K562 (cell line): ENCODE results near the gene LRRC4B. TPM values are rescaled to one million over a fixed set of nuclear protein-coding genes. Genes with fewer than 3 reads are reported as not detected.

Source experiments
- BRD9 ChIP-seq: fragments of 450-650 bp; IDR thresholded peaks from 2 replicates; pipeline ENCODE4 v1.6.1; 2018; ENCODE audit warnings: low read depth; ENCODE audit not compliant: partially characterized antibody
- CGGBP1 ChIP-seq: fragments of 250-450 bp; sonication (Bioruptor Pico); IDR thresholded peaks from 2 replicates; pipeline ENCODE4 v1.9.0; 2021; ENCODE audit warnings: mild to moderate bottlenecking
- CHCHD3 ChIP-seq: fragments of 250-450 bp; sonication (Bioruptor Pico); IDR thresholded peaks from 2 replicates; pipeline ENCODE4 v2.1.2; 2022; ENCODE audit warnings: mild to moderate bottlenecking
- CHD2 ChIP-seq: IDR thresholded peaks from 2 replicates; pipeline ENCODE4 v1.6.1; 2011; ENCODE audit warnings: low read depth, low read length
- CTBP1 ChIP-seq: fragments of 450-650 bp; IDR thresholded peaks from 2 replicates; pipeline ENCODE4 v1.6.1; 2016; ENCODE audit warnings: borderline replicate concordance
- EHMT2 ChIP-seq: fragments of 450-650 bp; IDR thresholded peaks from 2 replicates; pipeline ENCODE4 v1.6.1; 2018; ENCODE audit warnings: antibody characterized with exemption
- HNRNPK ChIP-seq: fragments of 200-400 bp; formaldehyde crosslinking; IDR thresholded peaks from one replicate; pipeline ENCODE4 v1.6.1; 2018; ENCODE audit warnings: mild to moderate bottlenecking, low read depth, low read length; ENCODE audit not compliant: poor library complexity, severe bottlenecking
- ILK ChIP-seq: fragments of 450-650 bp; IDR thresholded peaks from 2 replicates; pipeline ENCODE4 v1.6.1; 2016; ENCODE audit warnings: missing genetic modification characterization, low read depth, mild to moderate bottlenecking, missing compliant biosample characterization, moderate library complexity, borderline replicate concordance
- MNT ChIP-seq, 2 experiments: fragments of 450-650 bp; conservative IDR thresholded peaks; 2 replicates each; pipeline ENCODE4 v1.6.1; 2017; ENCODE audit warnings: mild to moderate bottlenecking in 2 of 2, moderate library complexity in 2 of 2
- NBN ChIP-seq: fragments of 450-650 bp; IDR thresholded peaks from 2 replicates; pipeline ENCODE4 v1.6.1; 2016; ENCODE audit warnings: low read depth, mild to moderate bottlenecking
- PHB ChIP-seq: fragments of 250-450 bp; sonication (Bioruptor Pico); IDR thresholded peaks from 2 replicates; pipeline ENCODE4 v1.5.0; 2021
- PHF8 ChIP-seq: fragments of 200-600 bp; sonication (generic); IDR thresholded peaks from 2 replicates; pipeline ENCODE4 v1.6.1; 2012; ENCODE audit warnings: mixed run types, mild to moderate bottlenecking, inconsistent platforms, low read length, moderate library complexity, borderline replicate concordance
- RAD51 ChIP-seq: fragments of 450-650 bp; IDR thresholded peaks from 2 replicates; pipeline ENCODE4 v1.7.1; 2016; ENCODE audit warnings: low read depth, mild to moderate bottlenecking, borderline replicate concordance
- TCF3 ChIP-seq: sonication (generic); formaldehyde crosslinking; IDR thresholded peaks from 2 replicates; pipeline ENCODE4 v1.4.0; 2020; ENCODE audit warnings: mild to moderate bottlenecking, missing genetic modification reagents
- TFAM ChIP-seq: fragments of 250-450 bp; sonication (Bioruptor Pico); conservative IDR thresholded peaks from 2 replicates; pipeline ENCODE4 v1.5.0; 2021; ENCODE audit warnings: mild to moderate bottlenecking, moderate library complexity
- TFAP4 ChIP-seq: sonication (generic); formaldehyde crosslinking; IDR thresholded peaks from 2 replicates; pipeline ENCODE4 v1.8.0; 2022; ENCODE audit warnings: missing genetic modification reagents, mild to moderate bottlenecking, moderate library complexity, borderline replicate concordance
- TSHZ1 ChIP-seq: fragments of 250-450 bp; sonication (Bioruptor Pico); IDR thresholded peaks from 2 replicates; pipeline ENCODE4 v1.4.0; 2020; ENCODE audit warnings: mild to moderate bottlenecking, moderate library complexity
- ZNF146 ChIP-seq: IDR thresholded peaks from one replicate; pipeline ENCODE4 v1.6.1; 2018; ENCODE audit warnings: missing compliant biosample characterization; ENCODE audit not compliant: unreplicated experiment
- ZNF23 ChIP-seq: fragments of 250-450 bp; sonication (Bioruptor Pico); IDR thresholded peaks from 2 replicates; pipeline ENCODE4 v1.4.0; 2020; ENCODE audit warnings: mild to moderate bottlenecking
- ZNF239 ChIP-seq: fragments of 250-450 bp; sonication (Bioruptor Pico); IDR thresholded peaks from 2 replicates; pipeline ENCODE4 v1.4.0; 2020; ENCODE audit warnings: mild to moderate bottlenecking
- ZSCAN29 ChIP-seq: fragments of 450-650 bp; IDR thresholded peaks from 2 replicates; pipeline ENCODE4 v1.6.1; 2017
- polyA plus RNA-seq, 8 experiments: library from polyadenylated mRNA; depleted of rRNA in 4 of 8; stranded (reverse) in 5 of 8; unstranded in 3 of 8; fragments of >200 nt; fragmentation: Nextera tagmentation in 2 of 8; fragmentation: Illumina TruSeq in 1 of 8; extraction: Ambion mirVana in 2 of 8; extraction: Trizol in 1 of 8; gene quantifications; 2 replicates each; pipeline versions ENCODE4 v1.2.1 to v1.2.3, GENCODE V29; 2011 to 2014; ENCODE audit warnings: inconsistent platforms in 1 of 8, missing spikeins in 1 of 8
- total RNA-seq, 7 experiments: library from RNA; depleted of rRNA in 6 of 7; stranded (reverse); fragments of >200 nt in 6 of 7; fragmentation: Illumina TruSeq in 2 of 7; extraction: Trizol in 2 of 7; gene quantifications; 2 replicates each; pipeline versions ENCODE4 v1.2.1 to v1.2.3, GENCODE V29; 2011 to 2021; ENCODE audit warnings: low replicate concordance in 1 of 7

Gene LRRC4B
- total and polyA plus RNA-seq, 9 of the 15 experiments (the other 6 are each of a cell fraction or from before 2014, with no cell fraction given): 0.18 to 9.6 (median 2.9) TPM; not detected in 2

GRCh38 chr19:50556282-50557008 is 11.8 kb downstream of the LRRC4B start (continued):
- TF ChIP-seq EHMT2 (no peak), CHD2 (0 out of 2 replicates have a peak, but pooled peaks have one; percentile 24), ZNF146 (CRISPR knock-in tag) (no peak), ILK (tag) (no peak), RAD51 (no peak), PHB (CRISPR knock-in tag) (no peak), BRD9 (no peak), ZNF23 (CRISPR knock-in tag) (no peak), NBN (0 out of 2 replicates have a peak, but pooled peaks have one; percentile 48), TFAP4 (CRISPR knock-in tag) (peak; percentile 52; the same call in 1 of the 2 replicates), MNT (conservative IDR thresholded peaks at IDR 0.05) (0 out of 4 replicates have a peak, but pooled peaks of 1 of the 2 experiments have one; percentile 40), TFAM (CRISPR knock-in tag) (no peak), CTBP1 (peak; percentile 51; the same call in 1 of the 2 replicates), PHF8 (peak; percentile 43; the same call in 1 of the 2 replicates), HNRNPK (no peak), TCF3 (CRISPR knock-in tag) (0 out of 2 replicates have a peak, but pooled peaks have one; percentile 8), ZSCAN29 (no peak), TSHZ1 (CRISPR knock-in tag) (no peak), ZNF239 (CRISPR knock-in tag) (no peak), CGGBP1 (no peak), CHCHD3 (CRISPR knock-in tag) (no peak)
